Activated naive CD4-positive, alpha-beta T cell treated with anti-CD3 and anti-CD28 coated beads, Interleukin-2, amount 10 ng/mL, durations not matched to agents 7 days and 5 days (primary cell): ENCODE data around the gene IFNA10.
"Not testable (repeated sequence)": the region's sequence is repeated elsewhere in the genome, so short reads cannot be mapped to it uniquely, and the experiment has no call there.

Experiments
- CTCF ChIA-PET: fragments of 350-600 bp; sonication (Branson Sonifier 250); formaldehyde crosslinking; loops from one replicate; lab custom pipeline; 2021; ENCODE audit warnings: antibody characterized with exemption; lab: Charles Lee
- DNase-seq: peaks from one replicate; pipeline ENCODE4 v3.0.0-alpha.2; 2020
- H3K27ac Mint-ChIP-seq: one replicate; pipeline ENCODE4 v1.8.0; 2021; ENCODE audit warnings: mild to moderate bottlenecking, moderate library complexity, mixed read lengths
- H3K27me3 Mint-ChIP-seq: one replicate; pipeline ENCODE4 v1.8.0; 2021; ENCODE audit warnings: mild to moderate bottlenecking, mixed read lengths
- H3K36me3 Mint-ChIP-seq: one replicate; pipeline ENCODE4 v1.8.0; 2021; ENCODE audit warnings: mixed read lengths
- H3K4me1 Mint-ChIP-seq: one replicate; pipeline ENCODE4 v1.8.0; 2021; ENCODE audit warnings: mixed read lengths
- H3K4me3 Mint-ChIP-seq: one replicate; pipeline ENCODE4 v1.8.0; 2021; ENCODE audit warnings: mild to moderate bottlenecking, moderate library complexity, mixed read lengths
- H3K9me3 Mint-ChIP-seq: one replicate; pipeline ENCODE4 v1.8.0; 2021; ENCODE audit warnings: mixed read lengths

IFNA10 gene

GRCh38 chr9:21213411-21214326, 6.7 kb upstream of the IFNA10 start:
- DNase-seq, result not testable (repeated sequence)
- CTCF ChIA-PET, result interaction anchor here (0.6 to 1.6 kb wide), 14 partner anchors 15 to 586 kb away, joined by 3 to 8 read pairs (median 3); partner anchors contain the start of gene IFNA17

DNA sequence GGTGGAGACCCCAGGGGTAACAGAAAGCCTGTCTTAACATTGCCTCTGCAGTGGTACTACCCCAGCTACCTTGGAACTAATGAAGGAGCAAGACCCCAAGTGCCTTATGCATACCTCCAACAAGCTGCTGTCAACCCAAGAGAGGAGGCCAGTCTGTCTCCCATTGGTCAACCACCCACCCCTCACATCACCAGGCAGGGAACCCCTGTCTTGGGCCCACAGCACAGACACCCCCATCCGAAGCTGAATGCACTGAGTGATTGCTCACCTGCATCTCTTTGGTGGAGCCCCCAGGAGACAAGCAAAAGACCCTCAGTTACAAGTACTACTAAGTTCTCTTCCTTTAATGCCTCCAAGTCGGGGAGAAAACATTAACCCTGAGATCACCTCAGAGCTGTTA, 5.2 kb upstream of the IFNA10 start:
- not testable (repeated sequence) for H3K9me3 Mint-ChIP-seq, H3K4me3 Mint-ChIP-seq, H3K36me3 Mint-ChIP-seq, H3K4me1 Mint-ChIP-seq, DNase-seq, H3K27ac Mint-ChIP-seq
- H3K27me3 Mint-ChIP-seq, result peaks cover 22% of the 10 kb centered on the region
- CTCF ChIA-PET, result interaction anchor here (1.0 kb wide), 1 partner anchor 30 kb away, joined by 5 read pairs; no protein-coding TSS in a partner anchor

More at GRCh38 chr9:21213411-21214326, 6.7 kb upstream of the IFNA10 start:
- not testable (repeated sequence) for H3K36me3 Mint-ChIP-seq, H3K9me3 Mint-ChIP-seq, H3K4me3 Mint-ChIP-seq, H3K4me1 Mint-ChIP-seq, H3K27ac Mint-ChIP-seq
- peaks cover 23% of the 10 kb centered on the region for H3K27me3 Mint-ChIP-seq

- H3K27me3 Mint-ChIP-seq, result peaks cover 19% of the 10 kb centered on the region
- H3K4me1 Mint-ChIP-seq, H3K27ac Mint-ChIP-seq, DNase-seq, H3K4me3 Mint-ChIP-seq, H3K9me3 Mint-ChIP-seq, H3K36me3 Mint-ChIP-seq, CTCF ChIA-PET: not testable (repeated sequence)
Observed at GRCh38 chr9:21210782-21211181, 3.8 kb upstream of the IFNA10 start.

DNA sequence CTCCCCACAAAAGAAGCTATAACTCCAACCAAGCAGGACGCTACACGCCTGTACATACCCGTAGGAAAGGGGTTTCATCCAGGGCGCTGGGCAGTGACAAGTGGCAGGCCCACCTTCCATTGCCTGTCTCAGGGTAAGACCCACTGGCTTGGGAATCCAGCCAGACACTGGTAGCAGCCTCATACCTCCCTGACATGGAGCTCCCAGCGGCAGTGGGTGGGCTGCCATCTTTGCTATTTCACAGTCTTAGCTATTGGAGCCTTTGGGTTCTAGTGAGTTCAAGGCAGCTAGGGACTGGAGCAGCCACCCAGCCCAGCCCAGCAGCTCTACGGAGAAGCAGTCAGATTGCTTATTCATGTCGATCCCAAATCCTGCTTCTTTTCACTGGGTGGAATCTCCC, 3.4 kb upstream of the IFNA10 start:
- DNase-seq, result no peak
- H3K36me3 Mint-ChIP-seq, result no peaks in the 10 kb centered on the region
- no peak overlapping the region for H3K4me3 Mint-ChIP-seq
- no peak overlapping the region for H3K27ac Mint-ChIP-seq
- peaks cover 15% of the 10 kb centered on the region for H3K27me3 Mint-ChIP-seq
- no peaks in the 10 kb centered on the region for H3K9me3 Mint-ChIP-seq
- peaks cover 4% of the 10 kb centered on the region for H3K4me1 Mint-ChIP-seq
- CTCF ChIA-PET, result interaction anchor here (0.6 kb wide), 1 partner anchor 71 kb away, joined by 3 read pairs; no protein-coding TSS in a partner anchor

DNA sequence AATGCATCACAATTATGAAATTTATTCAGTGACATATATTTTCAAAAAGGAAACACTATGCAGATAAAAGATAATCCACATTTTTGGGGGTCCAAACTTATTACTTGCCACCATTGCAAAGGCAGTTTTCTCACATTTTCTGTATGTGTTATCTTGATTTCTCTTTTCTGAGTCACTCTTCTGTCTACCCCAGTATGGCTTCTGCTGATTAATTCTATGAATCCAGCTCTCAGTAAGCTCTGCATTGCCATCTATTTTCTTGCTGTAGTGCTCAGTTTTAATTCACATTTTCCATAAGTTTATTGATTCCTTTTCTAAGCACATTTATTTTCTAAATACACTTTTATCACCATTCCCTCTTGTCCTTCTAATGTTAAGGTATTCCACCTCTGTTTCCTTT, 1.7 kb downstream of the IFNA10 start:
- H3K4me1 Mint-ChIP-seq, result no peaks in the 10 kb centered on the region
- no peaks in the 10 kb centered on the region for H3K9me3 Mint-ChIP-seq
- H3K36me3 Mint-ChIP-seq, result no peaks in the 10 kb centered on the region
- no peak overlapping the region for H3K4me3 Mint-ChIP-seq
- H3K27me3 Mint-ChIP-seq, result peaks cover 16% of the 10 kb centered on the region
- no peak for DNase-seq
- no peak overlapping the region for H3K27ac Mint-ChIP-seq
- CTCF ChIA-PET, result no interaction called here

DNA sequence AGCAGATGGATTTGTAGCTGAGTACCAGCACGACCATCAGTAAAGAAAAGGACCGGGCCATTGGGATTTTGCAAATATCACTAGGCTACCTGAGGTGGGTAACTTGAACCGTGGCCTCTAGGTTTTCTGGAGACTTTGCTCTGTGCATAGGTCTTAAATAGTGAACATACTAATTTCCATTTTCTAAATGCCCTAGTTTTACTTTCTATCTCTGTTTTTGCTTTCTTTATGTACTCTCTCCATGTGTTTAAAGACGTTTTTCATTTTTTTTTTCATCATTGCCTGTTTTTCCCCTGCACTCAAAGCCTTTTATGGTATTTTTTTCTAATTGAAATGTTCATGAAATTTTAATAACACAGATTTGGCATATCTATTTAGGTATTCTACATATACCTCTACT, 4.8 kb downstream of the IFNA10 start, which contains the start of gene IFNA7:
Gene IFNA7 (minus strand): TSS at position 101 of the 400 bp plus-strand sequence. CDS start 40 bp downstream, at position 61.
- H3K36me3 Mint-ChIP-seq, CTCF ChIA-PET, DNase-seq, H3K27ac Mint-ChIP-seq, H3K4me3 Mint-ChIP-seq, H3K4me1 Mint-ChIP-seq, H3K9me3 Mint-ChIP-seq: not testable (repeated sequence)
- peaks cover 25% of the 10 kb centered on the region for H3K27me3 Mint-ChIP-seq

DNA sequence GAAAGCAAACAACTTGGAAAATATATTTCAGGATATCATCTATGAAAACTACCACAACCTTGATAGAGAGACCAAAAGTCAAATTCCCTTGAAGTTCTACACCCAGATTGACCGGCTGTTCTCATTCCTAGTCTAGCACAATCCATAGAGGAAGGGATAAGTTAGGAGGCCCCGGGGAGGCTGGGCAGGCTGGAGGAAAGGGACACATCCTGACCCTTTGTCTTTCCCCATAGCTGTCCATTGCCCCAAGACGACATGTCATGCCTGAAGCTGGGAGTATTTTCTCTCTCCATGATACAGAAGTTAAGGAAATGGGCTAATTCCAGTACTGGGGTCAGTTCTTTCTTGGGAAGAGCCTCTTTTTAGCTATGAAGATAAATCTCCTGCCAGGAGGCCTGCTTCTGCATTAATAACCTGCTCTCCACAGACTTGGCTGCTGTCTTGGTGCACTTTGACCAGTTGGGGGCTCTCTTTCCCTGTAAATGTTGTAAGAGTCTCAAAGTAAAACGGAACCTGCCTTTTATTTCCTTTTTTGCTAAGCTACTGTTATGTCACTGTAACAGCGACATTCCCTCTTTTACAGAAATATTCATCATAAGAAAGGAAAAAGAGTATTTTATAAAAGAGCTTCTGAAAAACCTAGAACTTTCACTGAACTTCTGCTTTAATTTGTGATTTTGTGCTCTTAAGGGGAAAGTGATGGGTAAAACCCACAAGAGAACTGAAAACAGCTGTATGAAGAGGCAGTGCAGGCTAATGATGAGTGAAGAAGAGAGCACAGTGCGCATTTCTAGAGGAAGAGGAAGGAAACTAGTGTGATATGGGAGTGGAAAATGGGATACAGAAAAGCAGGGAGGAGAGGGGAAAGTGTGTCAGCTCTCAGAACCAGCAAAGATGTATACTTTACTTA, 11.8 kb downstream of the IFNA10 start:
- not testable (repeated sequence) for H3K27ac Mint-ChIP-seq, H3K9me3 Mint-ChIP-seq, H3K4me3 Mint-ChIP-seq

DNA sequence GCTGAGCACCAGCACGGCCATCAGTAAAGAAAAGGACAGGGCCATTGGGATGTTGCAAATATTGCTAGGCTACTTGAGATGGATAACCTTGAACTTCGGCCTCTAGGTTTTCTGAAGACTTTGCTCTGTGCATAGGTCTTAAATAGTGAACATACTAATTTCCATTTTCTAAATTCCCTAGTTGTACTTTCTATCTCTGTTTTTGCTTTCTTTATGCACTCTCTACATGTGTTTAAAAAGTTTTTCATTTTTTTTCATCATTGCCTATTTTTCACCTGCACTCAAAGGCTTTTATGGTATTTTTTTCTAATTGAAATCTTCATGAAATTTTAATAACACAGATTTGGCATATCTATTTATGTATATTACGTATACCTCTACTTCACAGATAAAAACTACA, 19.5 kb downstream of the IFNA10 start, which contains the start of gene IFNA4:
Gene IFNA4 (minus strand): TSS at position 101 of the 400 bp plus-strand sequence. CDS start 56 bp downstream, at position 45.
- H3K36me3 Mint-ChIP-seq, H3K27ac Mint-ChIP-seq, H3K4me3 Mint-ChIP-seq, H3K9me3 Mint-ChIP-seq, DNase-seq, H3K4me1 Mint-ChIP-seq: not testable (repeated sequence)
- CTCF ChIA-PET, result interaction anchor here (0.7 kb wide), 1 partner anchor 461 kb away, joined by 3 read pairs; no protein-coding TSS in a partner anchor
- peaks cover 28% of the 10 kb centered on the region for H3K27me3 Mint-ChIP-seq

More for the DNA sequence above, 11.8 kb downstream of the IFNA10 start:
- CTCF ChIA-PET, result interaction anchor here (0.7 to 2.3 kb wide), 18 partner anchors 10 to 595 kb away, joined by 3 to 13 read pairs (median 4); partner anchors contain the start of genes IFNA10 and IFNA16
- DNase-seq, result peak; percentile 58
- peaks cover 38% of the 10 kb centered on the region for H3K27me3 Mint-ChIP-seq
- not testable (repeated sequence) for H3K36me3 Mint-ChIP-seq, H3K4me1 Mint-ChIP-seq

DNA sequence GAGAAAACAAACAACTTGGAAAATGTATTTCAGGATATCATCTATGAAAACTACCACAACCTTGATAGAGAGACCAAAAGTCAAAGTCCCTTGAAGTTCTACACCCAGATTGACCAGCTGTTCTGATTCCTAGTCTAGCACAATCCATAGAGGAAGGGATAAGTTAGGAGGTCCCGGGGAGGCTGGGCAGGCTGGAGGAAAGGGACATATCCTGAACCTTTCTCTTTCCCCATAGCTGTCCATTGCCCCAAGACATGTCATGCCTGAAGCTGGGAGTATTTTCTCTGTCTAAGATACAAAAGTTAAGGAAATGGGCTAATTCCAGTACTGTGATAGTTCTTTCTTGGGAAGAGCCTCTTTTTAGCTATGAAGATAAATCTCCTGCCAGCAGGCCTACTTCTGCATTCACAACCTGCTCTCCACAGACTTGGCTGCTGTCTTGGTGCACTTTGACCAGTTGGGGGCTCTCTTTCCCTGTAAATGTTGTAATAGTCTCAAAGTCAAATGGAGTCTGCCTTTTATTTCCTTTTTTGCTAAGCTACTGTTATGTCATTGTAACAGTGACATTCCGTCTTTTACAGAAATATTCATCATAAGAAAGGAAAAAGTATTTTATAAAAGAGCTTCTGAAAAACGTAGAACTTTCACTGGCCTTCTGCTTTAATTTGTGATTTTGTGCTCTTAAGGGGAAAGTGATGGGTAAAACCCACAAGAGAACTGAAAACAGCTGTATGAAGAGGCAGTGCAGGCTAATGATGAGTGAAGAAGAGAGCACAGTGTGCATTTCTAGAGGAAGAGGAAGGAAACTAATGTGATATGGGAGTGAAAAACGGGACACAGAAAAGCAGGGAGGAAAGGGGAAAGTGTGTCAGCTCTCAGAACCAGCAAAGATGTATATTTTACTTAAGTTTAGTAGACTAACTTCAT, 23.9 kb downstream of the IFNA10 start:
- CTCF ChIA-PET, result interaction anchor here (0.6 to 2.9 kb wide), 22 partner anchors 8 to 605 kb away, joined by 3 to 13 read pairs (median 4); partner anchors contain the start of genes IFNA14 and KLHL9
- peaks cover 46% of the 10 kb centered on the region for H3K27me3 Mint-ChIP-seq
- not testable (repeated sequence) for H3K27ac Mint-ChIP-seq, H3K36me3 Mint-ChIP-seq, H3K4me3 Mint-ChIP-seq, H3K4me1 Mint-ChIP-seq, H3K9me3 Mint-ChIP-seq
- peak; percentile 40 for DNase-seq

DNA sequence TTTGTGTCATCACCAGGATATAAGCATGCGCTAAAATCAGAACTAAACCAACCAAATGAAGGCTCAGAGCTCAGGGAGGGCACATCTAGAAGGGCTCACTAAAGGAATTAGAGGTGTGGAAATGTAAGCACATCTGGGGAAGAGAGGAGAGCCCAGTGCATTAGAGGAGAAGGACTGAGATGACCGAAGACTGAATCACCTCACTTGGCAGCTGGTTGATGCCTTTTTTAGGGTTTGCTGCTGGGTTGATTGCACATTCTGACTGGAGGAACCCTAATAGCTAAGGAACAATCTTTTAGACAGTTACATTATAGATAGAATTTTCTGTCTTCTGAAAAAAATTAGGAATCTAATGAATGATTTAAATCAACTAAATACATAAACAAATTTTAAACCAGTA, 32.3 kb downstream of the IFNA10 start:
- Mint-ChIP-seq H3K27me3 (peaks cover 17% of the 10 kb centered on the region), H3K36me3 (no peaks in the 10 kb centered on the region), H3K4me1 (no peaks in the 10 kb centered on the region), H3K9me3 (no peaks in the 10 kb centered on the region), H3K27ac (no peak overlapping the region), H3K4me3 (no peak overlapping the region)
- no peak for DNase-seq
- CTCF ChIA-PET, result interaction anchor here (0.9 kb wide), 1 partner anchor 8 kb away, joined by 4 read pairs; no protein-coding TSS in a partner anchor

DNA sequence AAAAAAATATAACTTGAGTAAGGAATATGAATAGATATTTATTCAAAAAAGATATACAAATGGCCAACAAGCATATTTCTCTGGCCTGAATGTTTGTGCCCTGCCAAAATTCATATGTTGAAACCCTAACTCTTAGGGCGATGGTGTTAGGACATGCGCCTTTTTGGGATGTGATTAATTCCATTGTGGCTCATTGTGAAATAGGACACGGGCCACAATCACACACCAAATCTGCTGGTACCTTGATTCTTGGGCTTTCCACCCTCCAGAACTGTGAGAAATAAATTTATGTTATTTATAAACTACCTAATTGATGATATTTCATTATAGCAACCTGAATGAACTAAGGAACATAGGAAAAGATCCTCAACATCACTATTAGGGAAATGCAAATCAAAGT, 34.8 kb downstream of the IFNA10 start:
- Mint-ChIP-seq H3K4me1 (no peaks in the 10 kb centered on the region), H3K27me3 (peaks cover 6% of the 10 kb centered on the region), H3K36me3 (no peaks in the 10 kb centered on the region), H3K9me3 (no peaks in the 10 kb centered on the region), H3K4me3 (no peak overlapping the region), H3K27ac (no peak overlapping the region)
- CTCF ChIA-PET, result no interaction called here
- DNase-seq, result no peak

- no peak for DNase-seq
- CTCF ChIA-PET, result no interaction called here
- Mint-ChIP-seq H3K27me3 (peaks cover 5% of the 10 kb centered on the region), H3K4me1 (no peaks in the 10 kb centered on the region), H3K36me3 (no peaks in the 10 kb centered on the region), H3K27ac (no peak overlapping the region), H3K4me3 (no peak overlapping the region), H3K9me3 (no peaks in the 10 kb centered on the region)
Observed at GRCh38 chr9:21171351-21171750, 35.6 kb downstream of the IFNA10 start.

GRCh38 chr9:21166560-21166959, 40.4 kb downstream of the IFNA10 start, which contains the start of gene IFNA21:
IFNA21 (minus strand) TSS chr9:21166660; CDS start chr9:21166612, 48 bp downstream.
- CTCF ChIA-PET, DNase-seq, H3K36me3 Mint-ChIP-seq, H3K27ac Mint-ChIP-seq, H3K9me3 Mint-ChIP-seq, H3K4me3 Mint-ChIP-seq: not testable (repeated sequence)
- Mint-ChIP-seq H3K4me1 (peaks cover 16% of the 10 kb centered on the region), H3K27me3 (peaks cover 15% of the 10 kb centered on the region)
